ENCODE results near the gene EPB41L4B. TPM values are rescaled to one million over a fixed set of nuclear protein-coding genes. Genes with fewer than 3 reads are reported as not detected.

Gene EPB41L4B
- total and polyA plus RNA-seq, 4 experiments from 2014 or later, result not detected

- Mint-ChIP-seq H3K27ac (no peak overlapping the region), H3K27me3 (peaks cover 19 to 28% of the 10 kb centered on the region in 2 donors)
- no peaks in the 10 kb centered on the region for H3K36me3 ChIP-seq (ENCODE audit: insufficient read depth, low read length)
Measured at GRCh38 chr9:109238125-109238524, 82.7 kb downstream of the EPB41L4B start.

GRCh38 chr9:109232449-109233237 is 88.2 kb downstream of the EPB41L4B start:
- Histone ChIP-seq H3K27me3 (ENCODE audit: insufficient read depth, low read length) (no peaks in the 10 kb centered on the region), H3K36me3 (ENCODE audit: insufficient read depth, low read length) (no peaks in the 10 kb centered on the region), H3K4me3 (ENCODE audit: low read length in 2 of 2) (no peak overlapping the region), H3K9me3 (ENCODE audit: control insufficient read depth in 1 of 2, low read length in 2 of 2) (no peaks in the 10 kb centered on the region), H3K27ac (ENCODE audit: low read depth, low read length) (no peak overlapping the region), H3K4me1 (ENCODE audit: insufficient read depth, low read length) (no peaks in the 10 kb centered on the region)
- no peaks in the 10 kb centered on the region for H3K9me3 Mint-ChIP-seq
- H3K4me1 Mint-ChIP-seq, result no peaks in the 10 kb centered on the region
- no peak for DNase-seq
- H3K4me3 Mint-ChIP-seq, result no peak overlapping the region
- peaks cover 12 to 21% of the 10 kb centered on the region in 2 donors for H3K27me3 Mint-ChIP-seq
- no peak overlapping the region for H3K27ac Mint-ChIP-seq
- intact Hi-C loops (cut with micrococcal nuclease), result no loop called here
- CTCF ChIA-PET (ENCODE audit: partially characterized antibody), result interaction anchor here (1.0 kb wide), 1 partner anchor 10 kb away, joined by 4 read pairs; no protein-coding TSS in a partner anchor
- POLR2A ChIA-PET (ENCODE audit: partially characterized antibody), result no interaction called here
- H3K36me3 Mint-ChIP-seq, result no peaks in the 10 kb centered on the region

More at GRCh38 chr9:109238125-109238524, 82.7 kb downstream of the EPB41L4B start:
- Histone ChIP-seq H3K27ac (ENCODE audit: low read depth, low read length) (no peak overlapping the region), H3K9me3 (ENCODE audit: control insufficient read depth in 1 of 2, low read length in 2 of 2) (no peaks in the 10 kb centered on the region), H3K4me1 (ENCODE audit: insufficient read depth, low read length) (no peaks in the 10 kb centered on the region), H3K27me3 (ENCODE audit: insufficient read depth, low read length) (no peaks in the 10 kb centered on the region), H3K4me3 (ENCODE audit: low read length in 2 of 2) (no peak overlapping the region)
- DNase-seq, result no peak
- H3K4me1 Mint-ChIP-seq, result no peaks in the 10 kb centered on the region
- CTCF ChIA-PET (ENCODE audit: partially characterized antibody), result interaction anchor here (0.9 kb wide), 1 partner anchor 14 kb away, joined by 3 read pairs; no protein-coding TSS in a partner anchor
- POLR2A ChIA-PET (ENCODE audit: partially characterized antibody), result no interaction called here
- no peak overlapping the region for H3K4me3 Mint-ChIP-seq
- intact Hi-C loops (cut with micrococcal nuclease), result no loop called here
- peaks cover 0 to 3% (median 0%) of the 10 kb centered on the region in 8 donors for H3K9me3 Mint-ChIP-seq
- no peaks in the 10 kb centered on the region for H3K36me3 Mint-ChIP-seq

GRCh38 chr9:109231593-109231992 is 89.3 kb downstream of the EPB41L4B start:
- Histone ChIP-seq H3K36me3 (ENCODE audit: insufficient read depth, low read length) (no peaks in the 10 kb centered on the region), H3K9me3 (ENCODE audit: control insufficient read depth in 1 of 2, low read length in 2 of 2) (no peaks in the 10 kb centered on the region), H3K27me3 (ENCODE audit: insufficient read depth, low read length) (no peaks in the 10 kb centered on the region), H3K4me3 (ENCODE audit: low read length in 2 of 2) (no peak overlapping the region), H3K4me1 (ENCODE audit: insufficient read depth, low read length) (no peaks in the 10 kb centered on the region), H3K27ac (ENCODE audit: low read depth, low read length) (no peak overlapping the region)
- no peaks in the 10 kb centered on the region for H3K36me3 Mint-ChIP-seq
- DNase-seq, result no peak
- no peak overlapping the region for H3K27ac Mint-ChIP-seq
- intact Hi-C loops (cut with micrococcal nuclease), result no loop called here
- H3K4me3 Mint-ChIP-seq, result no peak overlapping the region
- POLR2A ChIA-PET (ENCODE audit: partially characterized antibody), result no interaction called here
- no peaks in the 10 kb centered on the region for H3K9me3 Mint-ChIP-seq
- CTCF ChIA-PET (ENCODE audit: partially characterized antibody), result no interaction called here
- H3K27me3 Mint-ChIP-seq, result peaks cover 8 to 10% of the 10 kb centered on the region in 2 donors
- no peaks in the 10 kb centered on the region for H3K4me1 Mint-ChIP-seq

- CTCF ChIA-PET (ENCODE audit: partially characterized antibody), result interaction anchor here (2.0 kb wide), 1 partner anchor 14 kb away, joined by 5 read pairs; no protein-coding TSS in a partner anchor
- H3K27ac Mint-ChIP-seq, result no peak overlapping the region
- Histone ChIP-seq H3K27me3 (ENCODE audit: insufficient read depth, low read length) (no peaks in the 10 kb centered on the region), H3K4me3 (ENCODE audit: low read length in 2 of 2) (no peak overlapping the region), H3K9me3 (ENCODE audit: control insufficient read depth in 1 of 2, low read length in 2 of 2) (no peaks in the 10 kb centered on the region), H3K27ac (ENCODE audit: low read depth, low read length) (no peak overlapping the region), H3K4me1 (ENCODE audit: insufficient read depth, low read length) (no peaks in the 10 kb centered on the region), H3K36me3 (ENCODE audit: insufficient read depth, low read length) (no peaks in the 10 kb centered on the region)
- POLR2A ChIA-PET (ENCODE audit: partially characterized antibody), result no interaction called here
- no peak for DNase-seq
- no peak overlapping the region for H3K4me3 Mint-ChIP-seq
- no peaks in the 10 kb centered on the region for H3K4me1 Mint-ChIP-seq
- H3K9me3 Mint-ChIP-seq, result no peaks in the 10 kb centered on the region
- peaks cover 8 to 9% of the 10 kb centered on the region in 2 donors for H3K27me3 Mint-ChIP-seq
- intact Hi-C loops (cut with micrococcal nuclease), result no loop called here
- no peaks in the 10 kb centered on the region for H3K36me3 Mint-ChIP-seq
Measured at GRCh38 chr9:109230277-109230676, 90.6 kb downstream of the EPB41L4B start.

- Histone ChIP-seq H3K27ac (ENCODE audit: low read depth, low read length) (no peak overlapping the region), H3K4me1 (ENCODE audit: insufficient read depth, low read length) (no peaks in the 10 kb centered on the region), H3K9me3 (ENCODE audit: control insufficient read depth in 1 of 2, low read length in 2 of 2) (no peaks in the 10 kb centered on the region), H3K36me3 (ENCODE audit: insufficient read depth, low read length) (no peaks in the 10 kb centered on the region), H3K27me3 (ENCODE audit: insufficient read depth, low read length) (no peaks in the 10 kb centered on the region), H3K4me3 (ENCODE audit: low read length in 2 of 2) (no peak overlapping the region)
- intact Hi-C loops (cut with micrococcal nuclease), result no loop called here
- H3K4me3 Mint-ChIP-seq, result no peak overlapping the region
- no peaks in the 10 kb centered on the region for H3K36me3 Mint-ChIP-seq
- H3K27me3 Mint-ChIP-seq, result peaks cover 7 to 8% of the 10 kb centered on the region in 2 donors
- no peaks in the 10 kb centered on the region for H3K9me3 Mint-ChIP-seq
- ChIA-PET CTCF (ENCODE audit: partially characterized antibody) (interaction anchor here (2.0 kb wide), 1 partner anchor 14 kb away, joined by 5 read pairs; no protein-coding TSS in a partner anchor), POLR2A (ENCODE audit: partially characterized antibody) (no interaction called here)
- H3K27ac Mint-ChIP-seq, result no peak overlapping the region
- DNase-seq, result no peak
- H3K4me1 Mint-ChIP-seq, result no peaks in the 10 kb centered on the region
Measured at GRCh38 chr9:109229682-109230081, 91.2 kb downstream of the EPB41L4B start.

- ChIA-PET CTCF (ENCODE audit: partially characterized antibody) (no interaction called here), POLR2A (ENCODE audit: partially characterized antibody) (no interaction called here)
- Mint-ChIP-seq H3K4me1 (no peaks in the 10 kb centered on the region), H3K9me3 (no peaks in the 10 kb centered on the region), H3K4me3 (no peak overlapping the region), H3K36me3 (no peaks in the 10 kb centered on the region), H3K27me3 (peaks cover 6 to 7% of the 10 kb centered on the region in 2 donors), H3K27ac (no peak overlapping the region)
- intact Hi-C loops (cut with micrococcal nuclease), result no loop called here
- no peaks in the 10 kb centered on the region for H3K27me3 ChIP-seq (ENCODE audit: insufficient read depth, low read length)
- H3K4me1 ChIP-seq (ENCODE audit: insufficient read depth, low read length), result no peaks in the 10 kb centered on the region
- H3K27ac ChIP-seq (ENCODE audit: low read depth, low read length), result no peak overlapping the region
- H3K9me3 ChIP-seq (ENCODE audit: control insufficient read depth in 1 of 2, low read length in 2 of 2), result no peaks in the 10 kb centered on the region
- DNase-seq, result no peak
- H3K4me3 ChIP-seq (ENCODE audit: low read length in 2 of 2), result no peak overlapping the region
- H3K36me3 ChIP-seq (ENCODE audit: insufficient read depth, low read length), result no peaks in the 10 kb centered on the region
Measured at GRCh38 chr9:109228093-109228642, 92.7 kb downstream of the EPB41L4B start.

- no peaks in the 10 kb centered on the region for H3K9me3 ChIP-seq (ENCODE audit: control insufficient read depth in 1 of 2, low read length in 2 of 2)
- intact Hi-C loops (cut with micrococcal nuclease), result no loop called here
- no peak overlapping the region for H3K27ac ChIP-seq (ENCODE audit: low read depth, low read length)
- no peak overlapping the region for H3K27ac Mint-ChIP-seq
- no peak overlapping the region for H3K4me3 Mint-ChIP-seq
- no peaks in the 10 kb centered on the region for H3K4me1 ChIP-seq (ENCODE audit: insufficient read depth, low read length)
- ChIA-PET POLR2A (ENCODE audit: partially characterized antibody) (no interaction called here), CTCF (ENCODE audit: partially characterized antibody) (no interaction called here)
- no peak overlapping the region for H3K4me3 ChIP-seq (ENCODE audit: low read length in 2 of 2)
- H3K36me3 ChIP-seq (ENCODE audit: insufficient read depth, low read length), result no peaks in the 10 kb centered on the region
- no peaks in the 10 kb centered on the region for H3K4me1 Mint-ChIP-seq
- peaks cover 7 to 9% of the 10 kb centered on the region in 2 donors for H3K27me3 Mint-ChIP-seq
- no peaks in the 10 kb centered on the region for H3K27me3 ChIP-seq (ENCODE audit: insufficient read depth, low read length)
- no peak for DNase-seq
- no peaks in the 10 kb centered on the region for H3K9me3 Mint-ChIP-seq
- H3K36me3 Mint-ChIP-seq, result no peaks in the 10 kb centered on the region
Measured at GRCh38 chr9:109225629-109226028, 95.2 kb downstream of the EPB41L4B start.

All from CD4-positive, alpha-beta memory T cell (primary cell).